Panc1 (cell line): ENCODE results near the gene ACVR1B. TPM values are rescaled to one million over a fixed set of nuclear protein-coding genes. Genes with fewer than 3 reads are reported as not detected.

Experiments used
- ATAC-seq: fragments of 200-7000 bp; cut with Tn5 transposase; 2 replicates; pipeline ENCODE4 v1.9.1; 2020; ENCODE audit warnings: mild to moderate bottlenecking, moderate library complexity
- BruUV-seq: library from RNA; stranded (reverse); fragments of 400-500 nt; replicated peaks from 2 replicates; lab custom pipeline; 2021; lab: Mats Ljungman, UMichigan
- CTCF ChIA-PET: fragments of 300-600 bp; sonication (Branson Sonifier 250); formaldehyde crosslinking; loops from one replicate; lab custom pipeline; 2022; ENCODE audit warnings: antibody characterized with exemption; lab: Charles Lee
- POLR2A ChIA-PET: fragments of 300-600 bp; sonication (Branson Sonifier 250); formaldehyde crosslinking; loops from one replicate; lab custom pipeline; 2022; ENCODE audit warnings: antibody characterized with exemption; lab: Charles Lee
- DNase-seq: peaks from one replicate; pipeline ENCODE4 v3.0.0-alpha.2; 2010; ENCODE audit warnings: low read depth, low spot score
- H3K27ac ChIP-seq: 2 replicates; pipeline ENCODE4 v1.5.1; 2011; ENCODE audit warnings: mild to moderate bottlenecking, low read length, inconsistent platforms
- H3K27me3 ChIP-seq: fragments of 200-500 bp; sonication (Bioruptor generic); 2 replicates; pipeline ENCODE4 v1.6.0; 2014; ENCODE audit warnings: low read length, inconsistent platforms; ENCODE audit not compliant: control insufficient read depth, insufficient read depth
- H3K36me3 ChIP-seq: fragments of 200-500 bp; sonication (Bioruptor generic); 2 replicates; pipeline ENCODE4 v1.5.1; 2014; ENCODE audit warnings: inconsistent platforms, mild to moderate bottlenecking, low read length, moderate library complexity; ENCODE audit not compliant: control insufficient read depth, insufficient read depth
- H3K4me1 ChIP-seq: 2 replicates; pipeline ENCODE4 v1.5.1; 2011; ENCODE audit warnings: inconsistent platforms, mild to moderate bottlenecking, low read length, moderate library complexity; ENCODE audit not compliant: control insufficient read depth, insufficient read depth
- H3K4me3 ChIP-seq, 2 experiments: 2 replicates each; pipeline ENCODE4 v1.5.1; 2011 to 2012; ENCODE audit warnings: low read depth in 2 of 2, low read length in 2 of 2, mild to moderate bottlenecking in 2 of 2, inconsistent platforms in 1 of 2, moderate library complexity in 1 of 2
- H3K9me3 ChIP-seq: fragments of 200-500 bp; sonication (Bioruptor generic); 2 replicates; pipeline ENCODE4 v1.5.1; 2014; ENCODE audit warnings: low read depth, mild to moderate bottlenecking, inconsistent platforms, low read length, moderate library complexity; ENCODE audit not compliant: control insufficient read depth, insufficient read depth
- CTCF ChIP-seq: fragments of 450-650 bp; IDR thresholded peaks from 2 replicates; pipeline ENCODE4 v1.5.1; 2017; ENCODE audit warnings: mild to moderate bottlenecking
- POLR2AphosphoS5 ChIP-seq: IDR thresholded peaks from 2 replicates; pipeline ENCODE4 v1.6.1; 2012; ENCODE audit warnings: mild to moderate bottlenecking, low read depth, low read length, moderate library complexity
- SIN3A ChIP-seq: IDR thresholded peaks from 2 replicates; pipeline ENCODE4 v1.6.1; 2012; ENCODE audit warnings: low read depth, mild to moderate bottlenecking, low read length, moderate library complexity, borderline replicate concordance; ENCODE audit not compliant: insufficient read depth
- TCF7L2 ChIP-seq: IDR thresholded peaks from 2 replicates; pipeline ENCODE4 v1.6.1; 2011; ENCODE audit warnings: mild to moderate bottlenecking, low read depth, low read length, inconsistent platforms
- in situ Hi-C: cut with HindIII; loops from 2 replicates; pipeline ENCODE4 v1.10.0; 2016; ENCODE audit warnings: low sequenced_read_pairs, low pct_unique_long_range_greater_than_20kb
- intact Hi-C: fragments of 100-400 bp; cut with micrococcal nuclease; formaldehyde crosslinking; loops from one replicate; pipeline ENCODE4 v1.10.0; 2022; ENCODE audit not compliant: unreplicated experiment
- total RNA-seq: library from RNA; stranded (reverse); gene quantifications from one replicate; pipeline ENCODE4 v1.2.1, GENCODE V29; 2021; ENCODE audit not compliant: unreplicated experiment
- TF ChIP-seq, protein P1 (sequence below), 2 experiments: IDR thresholded peaks; 2 replicates each; pipeline ENCODE4 v1.6.1; 2011 to 2012; ENCODE audit warnings: low read depth in 2 of 2, control low read depth in 1 of 2, low read length in 1 of 2, mild to moderate bottlenecking in 1 of 2, moderate library complexity in 1 of 2; ENCODE audit not compliant: insufficient read depth in 1 of 2

The ACVR1B gene
- total RNA-seq, 1 experiment from 2014 or later, result 23.0 TPM

DNA sequence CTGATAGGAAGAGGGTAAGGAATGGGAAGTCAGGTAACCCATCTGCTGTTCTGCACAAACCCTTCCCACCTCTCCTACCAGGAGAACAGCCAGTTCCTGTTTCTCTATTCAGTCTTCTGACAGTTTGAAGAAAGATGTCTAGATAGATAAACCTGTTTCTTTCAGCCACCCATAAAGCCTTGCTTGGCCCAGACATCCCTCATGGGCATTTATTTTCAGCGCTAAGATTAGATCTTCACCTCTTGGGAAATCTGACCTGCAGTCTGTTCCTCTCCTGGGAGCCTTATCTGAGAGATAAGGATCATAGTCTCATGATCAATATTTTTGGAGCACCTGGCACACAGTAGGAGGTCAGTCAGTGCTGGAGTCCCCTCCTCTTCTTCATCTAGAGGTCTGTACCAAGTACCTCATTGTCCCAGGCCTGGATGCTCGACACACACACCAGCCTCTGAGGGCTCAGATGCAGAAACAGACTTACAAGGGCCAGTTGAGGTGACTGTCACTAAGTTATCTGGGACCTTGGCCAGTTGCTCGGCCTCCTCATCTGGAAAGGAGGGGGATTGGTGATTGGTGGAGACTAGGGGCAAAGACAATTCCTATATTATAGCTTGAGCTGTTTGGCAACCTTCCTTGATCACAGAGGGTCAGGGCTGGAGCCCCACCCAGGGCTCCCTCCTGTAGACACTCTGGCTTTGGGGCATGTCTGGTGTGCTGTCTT lies 26.0 kb upstream of the ACVR1B start:
- POLR2A ChIA-PET, result no interaction called here
- TF ChIP-seq TCF7L2 (no peak), SIN3A (no peak), CTCF (no peak), POLR2AphosphoS5 (no peak)
- TF ChIP-seq, protein P1, sequence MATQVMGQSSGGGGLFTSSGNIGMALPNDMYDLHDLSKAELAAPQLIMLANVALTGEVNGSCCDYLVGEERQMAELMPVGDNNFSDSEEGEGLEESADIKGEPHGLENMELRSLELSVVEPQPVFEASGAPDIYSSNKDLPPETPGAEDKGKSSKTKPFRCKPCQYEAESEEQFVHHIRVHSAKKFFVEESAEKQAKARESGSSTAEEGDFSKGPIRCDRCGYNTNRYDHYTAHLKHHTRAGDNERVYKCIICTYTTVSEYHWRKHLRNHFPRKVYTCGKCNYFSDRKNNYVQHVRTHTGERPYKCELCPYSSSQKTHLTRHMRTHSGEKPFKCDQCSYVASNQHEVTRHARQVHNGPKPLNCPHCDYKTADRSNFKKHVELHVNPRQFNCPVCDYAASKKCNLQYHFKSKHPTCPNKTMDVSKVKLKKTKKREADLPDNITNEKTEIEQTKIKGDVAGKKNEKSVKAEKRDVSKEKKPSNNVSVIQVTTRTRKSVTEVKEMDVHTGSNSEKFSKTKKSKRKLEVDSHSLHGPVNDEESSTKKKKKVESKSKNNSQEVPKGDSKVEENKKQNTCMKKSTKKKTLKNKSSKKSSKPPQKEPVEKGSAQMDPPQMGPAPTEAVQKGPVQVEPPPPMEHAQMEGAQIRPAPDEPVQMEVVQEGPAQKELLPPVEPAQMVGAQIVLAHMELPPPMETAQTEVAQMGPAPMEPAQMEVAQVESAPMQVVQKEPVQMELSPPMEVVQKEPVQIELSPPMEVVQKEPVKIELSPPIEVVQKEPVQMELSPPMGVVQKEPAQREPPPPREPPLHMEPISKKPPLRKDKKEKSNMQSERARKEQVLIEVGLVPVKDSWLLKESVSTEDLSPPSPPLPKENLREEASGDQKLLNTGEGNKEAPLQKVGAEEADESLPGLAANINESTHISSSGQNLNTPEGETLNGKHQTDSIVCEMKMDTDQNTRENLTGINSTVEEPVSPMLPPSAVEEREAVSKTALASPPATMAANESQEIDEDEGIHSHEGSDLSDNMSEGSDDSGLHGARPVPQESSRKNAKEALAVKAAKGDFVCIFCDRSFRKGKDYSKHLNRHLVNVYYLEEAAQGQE (IDR thresholded peaks at IDR 0.05; ENCODE audit: insufficient read depth in 1 of 2, low read depth in 2 of 2, low read length in 1 of 2), result no peak
- H3K27ac ChIP-seq, result no peak overlapping the region
- no peaks in the 10 kb centered on the region for H3K9me3 ChIP-seq
- CTCF ChIA-PET, result interaction anchor here (0.5 kb wide), 1 partner anchor 126 kb away, joined by 3 read pairs; the partner anchor contains the start of gene NR4A1
- H3K4me3 ChIP-seq, result no peak overlapping the region
- in situ Hi-C loops, result no loop called here
- H3K27me3 ChIP-seq, result no peaks in the 10 kb centered on the region
- DNase-seq, result no peak
- ATAC-seq, result no peak
- H3K36me3 ChIP-seq, result no peaks in the 10 kb centered on the region
- intact Hi-C loops, result no loop called here
- no TSS peak for BruUV-seq
- H3K4me1 ChIP-seq, result no peaks in the 10 kb centered on the region

DNA sequence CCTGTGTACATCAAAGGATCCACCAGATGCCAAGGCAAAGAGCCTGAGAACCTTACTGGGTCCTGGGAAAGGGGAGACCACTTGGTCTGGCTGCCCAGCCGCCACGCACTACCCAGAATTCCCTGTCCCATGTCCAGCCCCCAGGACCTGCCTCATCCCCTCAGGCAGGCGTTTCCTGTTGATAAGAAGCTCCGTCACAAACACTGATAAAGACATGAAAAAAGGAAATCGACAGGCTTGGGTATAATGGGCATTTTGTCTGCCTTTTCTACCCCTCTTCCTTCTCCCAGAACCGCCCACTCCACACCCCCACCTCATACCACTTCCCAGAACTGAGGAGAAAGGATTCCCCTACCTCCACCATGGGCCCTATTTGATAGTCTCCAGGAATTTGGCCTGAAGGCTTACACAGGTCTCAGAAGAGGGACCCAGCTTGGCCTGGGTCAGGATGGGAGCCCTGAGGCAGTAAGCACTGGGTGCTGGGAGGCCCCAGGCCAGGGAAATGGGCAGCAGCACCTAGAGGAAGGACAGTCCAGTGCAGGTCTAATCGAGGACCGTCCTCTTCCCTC lies 25.4 kb upstream of the ACVR1B start:
- no peaks in the 10 kb centered on the region for H3K9me3 ChIP-seq
- TF ChIP-seq SIN3A (no peak), POLR2AphosphoS5 (no peak), CTCF (no peak), TCF7L2 (no peak)
- TF ChIP-seq, protein P1 (IDR thresholded peaks at IDR 0.05; ENCODE audit: insufficient read depth in 1 of 2, low read depth in 2 of 2, low read length in 1 of 2), result no peak
- no TSS peak for BruUV-seq
- intact Hi-C loops, result no loop called here
- no peaks in the 10 kb centered on the region for H3K27me3 ChIP-seq
- H3K27ac ChIP-seq, result no peak overlapping the region
- H3K4me1 ChIP-seq, result no peaks in the 10 kb centered on the region
- in situ Hi-C loops, result no loop called here
- DNase-seq, result no peak
- CTCF ChIA-PET, result interaction anchor here (0.5 kb wide), 1 partner anchor 527 kb away, joined by 7 read pairs; no protein-coding TSS in a partner anchor
- no peak for ATAC-seq
- no peak overlapping the region for H3K4me3 ChIP-seq
- no peaks in the 10 kb centered on the region for H3K36me3 ChIP-seq
- POLR2A ChIA-PET, result no interaction called here
